GM19452 (cell line): ENCODE results near the gene CXCR5.

Experiments
- ATAC-seq: cut with Tn5 transposase; IDR thresholded peaks from one replicate; pipeline ENCODE4 v1.9.1; 2021; ENCODE audit not compliant: unreplicated experiment

CXCR5 gene

GRCh38 chr11:118924591-118925585, 41.2 kb downstream of the CXCR5 start:
- ATAC-seq = no peak

DNA sequence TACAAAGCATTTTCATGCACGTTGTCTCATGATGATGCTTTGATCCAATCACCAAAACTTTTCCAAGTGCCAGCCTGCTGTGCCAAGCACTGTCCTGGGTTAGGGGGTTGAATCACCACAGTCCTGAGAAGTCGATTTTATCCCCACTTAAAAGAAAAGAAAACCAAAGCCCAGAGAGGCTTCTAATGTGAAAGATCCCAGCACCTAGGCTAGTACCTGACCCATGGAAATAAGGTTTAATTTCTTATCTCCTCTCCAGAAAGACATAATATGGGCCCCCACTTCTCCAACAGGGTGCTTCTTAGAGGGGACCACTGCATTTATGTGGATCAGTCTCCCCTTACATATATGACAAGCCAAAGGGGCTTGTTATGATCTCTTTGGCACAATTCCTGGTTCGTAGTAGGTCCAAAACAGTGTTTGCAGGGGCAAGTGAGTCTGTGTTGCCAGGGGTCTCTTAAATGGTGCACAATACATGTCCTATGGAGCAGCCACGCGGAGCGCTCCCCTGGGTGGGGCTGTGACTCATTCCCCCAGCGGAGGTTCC, 43.9 kb downstream of the CXCR5 start:
- no peak for ATAC-seq

- peak; percentile 30 for ATAC-seq
Measured at GRCh38 chr11:118928101-118928869, 44.6 kb downstream of the CXCR5 start.

- no peak for ATAC-seq
Measured at GRCh38 chr11:118928870-118929500, 45.3 kb downstream of the CXCR5 start.

GRCh38 chr11:118929501-118930093, 45.9 kb downstream of the CXCR5 start:
- no peak for ATAC-seq

DNA sequence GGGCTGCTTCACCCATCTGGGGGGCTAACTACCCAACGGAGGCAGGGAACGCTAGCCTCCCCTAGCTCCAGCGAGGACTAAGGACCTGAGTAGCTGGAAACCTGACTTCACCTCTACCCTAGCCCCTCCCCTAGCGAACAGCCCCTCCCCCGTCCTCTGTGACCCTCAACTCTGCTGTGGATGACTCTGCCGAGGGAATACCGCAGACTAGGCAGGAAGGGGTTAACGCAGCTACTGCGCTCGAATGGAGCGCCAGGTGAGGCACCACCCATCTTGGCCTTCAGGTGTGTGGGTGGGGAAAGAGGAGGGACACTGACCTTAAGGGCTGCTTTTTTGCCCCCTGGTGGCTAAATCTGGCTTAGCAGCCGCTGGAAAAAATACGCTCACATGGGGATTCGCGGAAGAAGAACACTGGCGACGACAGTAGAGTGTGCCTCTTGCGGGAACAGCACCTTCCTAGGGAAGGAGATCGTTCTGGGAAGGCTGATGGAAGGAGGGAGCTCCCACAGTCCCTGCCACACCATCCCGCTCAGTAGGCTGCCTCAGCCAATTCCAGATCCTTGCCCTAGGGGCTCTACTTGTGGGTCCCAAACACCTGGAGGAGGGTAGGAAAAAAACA, 46.5 kb downstream of the CXCR5 start:
- no peak for ATAC-seq

- ATAC-seq = no peak
Measured at GRCh38 chr11:118931571-118931970, 47.9 kb downstream of the CXCR5 start.

- no peak for ATAC-seq
Measured at GRCh38 chr11:118933486-118933885, 49.8 kb downstream of the CXCR5 start.

DNA sequence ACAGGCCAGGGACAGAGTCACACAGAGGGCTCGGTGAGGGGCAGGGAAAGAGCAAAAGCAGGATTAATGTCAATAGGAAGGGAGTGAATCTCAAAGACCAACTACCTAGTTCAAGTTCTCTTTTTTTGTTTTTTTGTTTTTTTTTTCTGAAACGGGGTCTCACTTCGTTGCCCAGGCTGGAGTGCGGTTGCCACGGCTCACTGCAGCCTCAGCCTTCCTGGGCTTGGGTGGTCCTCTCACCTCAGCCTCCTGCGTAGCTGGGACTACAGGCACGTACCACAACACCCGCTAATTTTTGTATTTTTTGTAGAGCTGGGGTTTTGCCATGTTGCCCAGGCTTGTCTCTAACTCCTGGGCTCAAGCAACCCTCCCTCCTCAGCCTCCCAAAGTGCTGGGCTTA, 51.7 kb downstream of the CXCR5 start:
- ATAC-seq = no peak

DNA sequence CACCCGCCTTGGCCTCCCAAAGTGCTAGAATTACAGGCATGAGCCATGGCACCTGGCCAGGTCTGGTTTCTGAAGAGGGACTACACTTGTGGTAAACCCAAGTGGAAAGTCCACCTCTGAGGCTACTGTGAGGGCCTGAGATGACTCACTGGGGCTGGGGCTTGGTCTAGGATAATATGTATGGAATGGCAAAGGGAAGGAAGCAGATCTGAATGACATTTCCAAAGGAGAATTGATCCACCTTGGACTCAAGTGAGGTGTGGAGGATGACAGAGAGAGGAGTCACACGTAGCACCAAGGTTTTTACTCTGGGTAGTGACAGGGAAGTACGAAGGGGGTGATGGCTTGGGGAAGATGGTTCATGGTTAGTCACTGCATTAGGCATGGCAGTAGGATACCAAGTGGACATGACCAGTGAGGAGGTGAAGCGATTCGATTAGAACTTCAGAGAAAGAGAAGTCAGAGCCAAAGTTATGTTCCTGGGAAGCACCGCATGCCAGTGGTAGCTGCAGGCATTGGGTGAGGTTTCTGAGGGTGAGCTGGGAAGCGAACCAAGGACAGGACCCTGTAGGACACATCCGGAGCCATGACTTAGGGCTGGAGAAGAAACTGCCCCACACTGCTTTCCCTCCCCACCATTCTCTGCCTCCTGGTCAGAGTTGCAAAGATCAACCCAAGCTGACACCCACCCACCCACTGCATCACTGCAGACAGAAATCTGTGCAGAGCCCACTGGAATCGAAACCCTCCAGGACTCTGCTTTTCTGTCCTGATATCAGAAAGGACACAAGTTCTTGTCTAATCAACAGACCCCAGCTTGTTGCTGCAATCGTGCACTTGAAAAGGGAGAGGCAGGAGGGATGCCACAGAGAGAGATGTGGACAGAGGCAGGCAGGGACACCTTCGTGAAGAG, 55.1 kb downstream of the CXCR5 start:
- ATAC-seq = no peak

GRCh38 chr11:118939404-118939915, 55.8 kb downstream of the CXCR5 start:
- ATAC-seq = no peak

DNA sequence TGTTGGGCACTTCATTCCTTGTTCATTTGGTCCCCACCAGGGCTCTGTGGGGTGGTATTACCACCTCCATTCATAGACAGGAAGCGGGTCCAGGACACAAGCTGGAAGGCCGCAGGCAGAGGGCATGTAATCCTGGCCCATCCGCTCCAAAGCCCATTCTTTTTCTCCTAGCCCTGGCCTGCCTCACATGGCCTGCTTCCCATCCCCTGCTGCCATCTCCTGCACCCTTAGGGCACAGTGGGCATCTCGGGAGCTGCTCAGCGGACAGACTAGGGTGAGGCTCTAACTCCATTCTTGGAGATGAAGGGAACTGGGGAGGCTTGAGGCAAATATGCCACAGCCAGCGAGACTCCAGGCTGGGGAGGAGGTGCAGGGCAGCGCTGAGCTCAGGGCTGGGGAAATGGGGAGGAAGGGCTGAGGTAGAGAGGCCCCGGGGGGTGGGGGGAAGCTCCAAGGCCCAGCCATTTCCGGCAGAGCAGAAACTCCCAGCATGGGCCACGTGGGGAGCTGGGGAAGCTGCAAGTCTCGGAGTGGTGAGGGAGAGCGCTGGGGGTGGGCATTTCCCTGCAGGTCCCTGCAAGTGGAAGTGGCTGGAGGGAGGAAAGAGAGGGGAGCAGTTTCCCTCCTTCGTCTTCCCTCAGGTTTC, 56.4 kb downstream of the CXCR5 start:
- no peak for ATAC-seq

GRCh38 chr11:118947091-118947490, 63.4 kb downstream of the CXCR5 start:
- no peak for ATAC-seq
